Measurements from ENCODE around the gene INS.

The INS gene

DNA sequence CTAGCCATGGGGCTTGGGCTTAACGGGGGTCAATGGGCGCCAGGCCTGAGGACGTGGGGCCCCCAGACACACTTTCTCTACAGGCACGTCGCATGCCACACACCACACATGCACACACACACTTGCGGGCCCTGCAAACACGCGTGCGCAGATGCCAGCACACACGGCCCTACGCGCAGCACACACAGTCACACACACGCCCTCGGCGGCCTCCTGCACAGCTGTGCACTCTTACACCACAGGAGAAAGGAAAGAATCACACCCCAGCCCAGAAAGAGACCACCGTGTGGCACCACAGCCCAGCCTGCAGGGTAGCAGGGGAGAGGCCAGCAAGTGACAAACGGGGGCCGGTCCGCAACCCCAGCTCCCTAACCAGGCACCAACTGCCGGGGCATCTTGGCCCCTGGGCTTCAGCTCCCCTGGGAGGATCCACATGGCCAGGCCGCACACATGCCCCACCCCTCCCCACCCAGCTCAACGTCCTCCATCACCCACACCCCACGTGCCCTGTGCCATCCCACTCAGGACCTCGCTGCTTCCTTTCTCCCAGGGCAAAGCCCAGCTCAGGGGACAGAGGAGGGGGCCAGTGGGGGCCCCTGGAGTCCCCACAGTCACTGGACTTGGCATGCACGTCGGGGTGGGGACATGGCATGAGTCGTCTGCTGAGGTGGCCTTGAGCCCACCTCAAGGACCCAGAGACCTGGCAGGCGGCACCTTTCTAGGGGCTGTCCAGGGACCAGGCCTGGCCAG lies 36.9 kb upstream of the INS start:
- Histone ChIP-seq H3F3A (ENCODE audit: control insufficient read depth, insufficient read depth) (no peaks in the 10 kb centered on the region), H3K4me3 (ENCODE audit: low read length) (no peak overlapping the region), H3K27ac (ENCODE audit: low read depth, low read length) (no peak overlapping the region), H4K20me1 (ENCODE audit: control insufficient read depth, insufficient read depth, low read depth, low read length) (no peaks in the 10 kb centered on the region), H3K4me1 (ENCODE audit: control insufficient read depth, low read length) (peaks cover 10% of the 10 kb centered on the region), H3K4me2 (ENCODE audit: low read length) (no peak overlapping the region), H3K79me2 (ENCODE audit: control insufficient read depth, low read length) (no peaks in the 10 kb centered on the region), H3K36me3 (ENCODE audit: control insufficient read depth, low read length) (no peaks in the 10 kb centered on the region), H3K27me3 (ENCODE audit: control insufficient read depth, low read length) (no peaks in the 10 kb centered on the region), H3K9me2 (replicated peaks; ENCODE audit: control insufficient read depth, low read length) (no peaks in the 10 kb centered on the region), H3K9me3 (ENCODE audit: control insufficient read depth, insufficient read depth, low read length) (no peaks in the 10 kb centered on the region)
- TF ChIP-seq, protein P1, sequence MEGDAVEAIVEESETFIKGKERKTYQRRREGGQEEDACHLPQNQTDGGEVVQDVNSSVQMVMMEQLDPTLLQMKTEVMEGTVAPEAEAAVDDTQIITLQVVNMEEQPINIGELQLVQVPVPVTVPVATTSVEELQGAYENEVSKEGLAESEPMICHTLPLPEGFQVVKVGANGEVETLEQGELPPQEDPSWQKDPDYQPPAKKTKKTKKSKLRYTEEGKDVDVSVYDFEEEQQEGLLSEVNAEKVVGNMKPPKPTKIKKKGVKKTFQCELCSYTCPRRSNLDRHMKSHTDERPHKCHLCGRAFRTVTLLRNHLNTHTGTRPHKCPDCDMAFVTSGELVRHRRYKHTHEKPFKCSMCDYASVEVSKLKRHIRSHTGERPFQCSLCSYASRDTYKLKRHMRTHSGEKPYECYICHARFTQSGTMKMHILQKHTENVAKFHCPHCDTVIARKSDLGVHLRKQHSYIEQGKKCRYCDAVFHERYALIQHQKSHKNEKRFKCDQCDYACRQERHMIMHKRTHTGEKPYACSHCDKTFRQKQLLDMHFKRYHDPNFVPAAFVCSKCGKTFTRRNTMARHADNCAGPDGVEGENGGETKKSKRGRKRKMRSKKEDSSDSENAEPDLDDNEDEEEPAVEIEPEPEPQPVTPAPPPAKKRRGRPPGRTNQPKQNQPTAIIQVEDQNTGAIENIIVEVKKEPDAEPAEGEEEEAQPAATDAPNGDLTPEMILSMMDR (IDR thresholded peaks at IDR 0.05; ENCODE audit: low read depth, low read length, poor library complexity, severe bottlenecking) = no peak
- TF ChIP-seq EZH2phosphoT487 (IDR thresholded peaks at IDR 0.05; ENCODE audit: borderline replicate concordance, low read length) = no peak

DNA sequence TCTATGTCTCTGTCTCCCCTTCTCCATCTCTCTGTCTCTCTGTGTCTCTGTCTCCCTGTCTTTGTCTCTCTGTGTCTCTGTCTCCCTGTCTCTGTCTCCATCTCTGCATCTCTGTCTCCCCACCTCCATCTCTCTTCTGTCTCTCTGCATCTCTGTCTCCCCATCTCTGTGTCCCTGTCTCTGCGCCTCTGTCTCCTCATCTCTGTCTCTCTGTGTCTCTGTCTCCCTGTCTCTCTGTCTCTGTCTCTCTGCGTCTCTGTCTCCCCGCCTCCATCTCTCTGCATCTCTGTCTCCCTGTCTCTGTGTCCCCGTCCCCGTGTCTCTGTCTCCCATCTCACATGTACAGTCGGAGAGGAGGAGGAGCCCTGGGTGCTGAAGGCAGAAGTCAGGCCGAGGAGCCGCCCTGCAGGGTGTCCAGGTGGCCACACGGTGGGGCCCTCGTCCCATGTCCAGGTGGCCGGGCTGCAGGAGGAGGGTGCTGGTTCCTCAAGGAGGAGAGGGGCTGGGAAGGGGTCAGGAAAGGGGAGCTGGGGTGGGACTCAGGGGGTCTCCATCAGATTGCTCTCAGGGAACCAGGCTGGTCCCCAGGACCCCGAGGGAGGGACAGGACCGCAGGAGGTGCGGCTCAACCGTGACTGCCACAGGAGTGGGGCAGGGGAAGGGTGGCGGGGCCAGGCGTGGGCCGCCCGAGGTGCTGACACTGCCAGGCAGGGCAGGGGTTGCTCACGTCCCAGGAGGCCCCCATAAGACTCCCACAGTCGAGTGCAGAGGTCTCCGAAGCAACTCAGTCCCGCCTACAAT lies 36.2 kb upstream of the INS start:
- Histone ChIP-seq H3K9me3 (ENCODE audit: control insufficient read depth, insufficient read depth, low read length) (no peaks in the 10 kb centered on the region), H3K36me3 (ENCODE audit: control insufficient read depth, low read length) (no peaks in the 10 kb centered on the region), H3K9me2 (replicated peaks; ENCODE audit: control insufficient read depth, low read length) (no peaks in the 10 kb centered on the region), H3K79me2 (ENCODE audit: control insufficient read depth, low read length) (no peaks in the 10 kb centered on the region), H4K20me1 (ENCODE audit: control insufficient read depth, insufficient read depth, low read depth, low read length) (no peaks in the 10 kb centered on the region), H3K4me1 (ENCODE audit: control insufficient read depth, low read length) (peaks cover 3% of the 10 kb centered on the region), H3K4me3 (ENCODE audit: low read length) (no peak overlapping the region), H3K4me2 (ENCODE audit: low read length) (no peak overlapping the region), H3K27me3 (ENCODE audit: control insufficient read depth, low read length) (no peaks in the 10 kb centered on the region), H3K27ac (ENCODE audit: low read depth, low read length) (no peak overlapping the region), H3F3A (ENCODE audit: control insufficient read depth, insufficient read depth) (no peaks in the 10 kb centered on the region)
- TF ChIP-seq EZH2phosphoT487 (IDR thresholded peaks at IDR 0.05; ENCODE audit: borderline replicate concordance, low read length) = no peak
- TF ChIP-seq, protein P1 (IDR thresholded peaks at IDR 0.05; ENCODE audit: low read depth, low read length, poor library complexity, severe bottlenecking) = peak; percentile 80

DNA sequence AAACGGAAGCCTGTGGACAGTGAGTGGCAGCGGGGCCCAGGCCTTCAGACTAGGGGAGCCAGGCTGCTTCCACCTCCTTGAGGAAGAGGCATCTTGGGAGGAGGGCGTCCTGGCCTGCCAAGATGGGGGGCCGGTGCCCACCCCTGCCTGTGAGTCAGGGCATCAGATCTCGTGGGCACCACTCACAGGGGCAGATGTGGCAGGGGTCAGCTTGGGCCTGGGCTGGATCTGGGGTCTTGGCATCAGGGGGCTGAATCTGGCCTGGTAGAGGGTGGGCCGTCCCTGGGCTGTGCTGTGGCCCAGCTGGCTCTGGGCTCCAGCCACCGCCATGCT lies 34.7 kb upstream of the INS start:
- no peaks in the 10 kb centered on the region for H3F3A ChIP-seq (ENCODE audit: control insufficient read depth, insufficient read depth)
- H3K36me3 ChIP-seq (ENCODE audit: control insufficient read depth, low read length) = no peaks in the 10 kb centered on the region
- TF ChIP-seq EZH2phosphoT487 (IDR thresholded peaks at IDR 0.05; ENCODE audit: borderline replicate concordance, low read length) = no peak
- TF ChIP-seq, protein P1 (IDR thresholded peaks at IDR 0.05; ENCODE audit: low read depth, low read length, poor library complexity, severe bottlenecking) = no peak
- H3K79me2 ChIP-seq (ENCODE audit: control insufficient read depth, low read length) = no peaks in the 10 kb centered on the region
- no peaks in the 10 kb centered on the region for H3K9me3 ChIP-seq (ENCODE audit: control insufficient read depth, insufficient read depth, low read length)
- no peaks in the 10 kb centered on the region for H3K9me2 ChIP-seq (replicated peaks; ENCODE audit: control insufficient read depth, low read length)
- no peak overlapping the region for H3K4me2 ChIP-seq (ENCODE audit: low read length)
- H3K27ac ChIP-seq (ENCODE audit: low read depth, low read length) = no peak overlapping the region
- H4K20me1 ChIP-seq (ENCODE audit: control insufficient read depth, insufficient read depth, low read depth, low read length) = no peaks in the 10 kb centered on the region
- no peaks in the 10 kb centered on the region for H3K27me3 ChIP-seq (ENCODE audit: control insufficient read depth, low read length)
- H3K4me3 ChIP-seq (ENCODE audit: low read length) = no peak overlapping the region
- no peaks in the 10 kb centered on the region for H3K4me1 ChIP-seq (ENCODE audit: control insufficient read depth, low read length)
